Hematopoietic multipotent progenitor cell treated with erythropoietin and hydrocortisone succinate and interleukin-3 and kit ligand, for 17 days (in vitro differentiated cells): ENCODE measurements around the gene DNAJC7.
"Not testable (repeated sequence)": the region's sequence is repeated elsewhere in the genome, so short reads cannot be mapped to it uniquely, and the experiment has no call there.

Source experiments
- DNase-seq: peaks from one replicate; pipeline ENCODE4 v3.0.0-alpha.2; 2015; ENCODE audit warnings: low spot score

Gene DNAJC7

DNA sequence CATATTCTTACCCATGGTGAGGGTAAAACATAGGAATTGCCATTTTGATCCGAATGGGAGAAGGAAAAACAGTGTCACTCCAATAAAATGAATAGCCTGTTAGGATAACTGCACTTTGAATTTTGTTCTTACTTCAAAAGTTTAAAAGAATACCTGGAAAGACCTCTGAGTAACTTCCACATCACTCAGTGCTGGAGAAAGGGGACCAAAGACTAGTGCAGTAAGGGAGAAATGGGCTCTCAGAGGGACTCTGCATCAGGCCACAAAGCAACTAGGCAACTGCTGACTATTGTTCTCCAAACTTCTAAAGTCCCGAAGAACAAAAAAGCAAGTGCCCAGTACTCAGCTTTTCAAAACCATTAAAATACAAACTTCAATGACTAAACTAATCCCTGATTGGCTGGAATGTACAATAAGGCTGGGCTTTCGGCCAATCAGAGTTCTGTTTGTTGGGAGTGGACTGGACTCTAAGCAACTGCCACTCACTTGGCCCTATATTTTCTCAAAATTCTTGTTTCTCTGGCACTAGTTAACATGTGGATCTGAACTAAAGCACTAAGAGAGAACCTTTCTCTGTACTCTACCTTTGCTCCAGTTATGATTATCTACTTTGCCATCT, 6.2 kb downstream of the DNAJC7 start:
- DNase-seq, result no peak

DNA sequence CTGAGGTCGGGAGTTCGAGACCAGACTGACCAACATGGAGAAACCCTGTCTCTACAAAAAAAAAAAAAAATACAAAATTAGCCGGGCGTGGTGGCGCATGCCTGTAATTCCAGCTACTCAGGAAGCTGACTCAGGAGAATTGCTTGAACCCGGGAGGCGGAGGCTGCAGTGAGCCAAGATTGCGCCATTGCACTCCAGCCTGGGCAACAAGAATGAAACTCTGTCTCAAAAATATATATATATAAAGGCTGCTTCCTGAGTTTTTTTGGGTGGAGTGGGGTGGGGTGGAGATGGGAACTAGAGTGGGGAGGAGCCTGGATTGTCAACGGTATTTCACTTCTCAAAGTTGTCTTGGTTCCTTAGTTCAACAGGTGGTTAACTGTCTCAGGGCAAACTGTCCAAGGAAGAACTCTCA, 7.0 kb downstream of the DNAJC7 start:
- DNase-seq, result not testable (repeated sequence)

DNA sequence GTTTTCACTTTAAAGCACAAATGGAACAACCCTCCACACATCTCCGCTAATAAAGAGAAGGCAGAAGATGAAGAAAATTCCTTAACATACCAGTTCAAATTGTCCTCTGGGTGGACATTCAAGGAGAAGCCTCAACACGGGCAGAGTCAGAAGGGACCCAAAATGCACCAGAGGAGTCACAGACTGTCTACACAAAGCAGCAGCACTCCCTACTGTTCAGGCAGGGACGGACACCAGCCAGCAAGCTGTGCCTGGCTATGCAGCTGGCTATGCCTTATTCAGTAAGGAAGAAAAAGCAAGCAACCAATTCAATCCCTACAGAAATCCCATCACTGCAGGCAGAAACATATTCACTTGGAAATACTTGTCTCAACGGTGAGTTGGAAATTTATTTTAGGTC, 8.1 kb downstream of the DNAJC7 start:
- no peak for DNase-seq

DNA sequence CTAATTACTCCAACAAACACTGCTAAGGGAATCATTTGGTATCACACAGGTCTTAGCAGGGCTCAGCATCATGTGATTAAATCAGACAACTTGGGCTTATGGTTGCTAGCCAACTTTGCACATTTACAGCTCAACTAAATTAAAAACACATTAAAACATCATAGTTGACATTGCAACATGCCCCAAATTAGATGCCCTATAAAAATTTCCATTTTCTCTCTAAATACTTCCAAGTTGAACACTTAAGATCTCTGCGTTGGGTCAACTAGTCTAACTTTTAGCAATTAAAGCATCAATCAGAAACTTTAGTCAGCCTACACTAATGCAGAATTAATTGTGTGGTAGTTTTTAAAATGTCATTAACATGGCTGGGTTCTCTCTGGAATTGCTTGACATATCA, 12.1 kb downstream of the DNAJC7 start:
- no peak for DNase-seq

DNA sequence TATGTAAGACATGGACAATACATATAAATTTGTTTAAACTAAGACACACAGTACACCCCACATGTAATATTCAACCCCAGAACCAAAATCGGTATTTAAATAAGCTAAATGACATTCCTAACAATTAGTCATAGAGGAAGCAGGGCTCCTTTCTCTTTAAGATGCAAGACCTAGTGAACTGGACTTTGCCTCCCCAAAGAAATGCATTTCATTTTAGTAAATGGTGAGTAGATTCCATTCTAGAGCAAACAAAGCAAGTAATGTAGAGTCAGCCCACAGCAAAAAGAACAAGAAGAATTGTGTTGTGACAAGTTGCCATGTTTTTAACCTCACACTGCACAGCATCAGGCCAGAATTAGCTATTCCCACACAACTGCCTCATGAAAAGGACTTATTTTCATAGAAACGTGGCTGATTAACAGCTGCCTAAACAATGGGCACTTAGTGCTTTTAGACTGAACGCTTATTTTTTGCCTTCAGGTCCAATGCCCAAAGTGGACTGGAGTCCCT, 14.4 kb downstream of the DNAJC7 start:
- DNase-seq, result no peak

GRCh38 chr17:42002175-42002791, 15.0 kb downstream of the DNAJC7 start:
- DNase-seq, result no peak

GRCh38 chr17:42001729-42002128, 15.5 kb downstream of the DNAJC7 start:
- no peak for DNase-seq

DNA sequence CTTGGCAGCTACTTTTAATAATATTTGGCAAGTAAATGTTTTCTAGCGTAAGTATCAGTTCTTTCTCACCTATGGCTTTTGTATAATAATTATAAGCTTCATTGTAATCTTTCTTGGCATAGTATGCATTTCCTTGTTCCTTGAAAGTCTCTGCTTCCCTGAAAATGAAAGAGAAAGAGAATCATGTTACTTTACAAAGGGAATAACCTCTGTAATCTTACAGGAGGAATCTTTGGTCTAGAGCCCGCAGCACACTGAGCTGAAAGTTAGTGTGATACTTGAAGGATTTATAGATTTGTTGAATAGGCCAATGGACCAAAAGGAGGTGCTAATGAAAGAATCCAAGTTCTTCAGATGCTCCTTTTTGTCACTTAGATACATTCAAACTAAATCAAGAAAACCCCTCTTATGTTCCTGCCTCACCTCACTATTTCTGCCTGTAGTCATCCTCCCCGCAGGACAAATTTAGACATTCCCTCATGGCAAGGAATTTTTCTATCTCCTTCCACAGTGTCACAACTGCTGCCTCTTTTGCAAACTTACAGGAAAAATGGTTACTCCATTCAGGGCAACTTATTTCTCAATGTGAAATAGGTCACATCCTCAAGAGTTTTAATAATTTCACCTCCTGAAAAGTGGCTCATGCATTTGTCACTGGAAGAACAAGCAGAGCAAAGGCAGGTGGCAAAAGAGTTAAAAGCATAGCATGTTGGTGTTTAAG, 16.7 kb downstream of the DNAJC7 start:
- no peak for DNase-seq

GRCh38 chr17:41998497-41998896, 18.7 kb downstream of the DNAJC7 start:
- no peak for DNase-seq

- DNase-seq, result no peak
These were observed 20.4 kb downstream of the DNAJC7 start for GRCh38 chr17:41996855-41997164.

GRCh38 chr17:41992576-41992975, 24.7 kb downstream of the DNAJC7 start:
- DNase-seq, result no peak

- DNase-seq, result no peak
These were observed 27.4 kb downstream of the DNAJC7 start for GRCh38 chr17:41989702-41990419.

- no peak for DNase-seq
These were observed 28.8 kb downstream of the DNAJC7 start for GRCh38 chr17:41988418-41988817.

DNA sequence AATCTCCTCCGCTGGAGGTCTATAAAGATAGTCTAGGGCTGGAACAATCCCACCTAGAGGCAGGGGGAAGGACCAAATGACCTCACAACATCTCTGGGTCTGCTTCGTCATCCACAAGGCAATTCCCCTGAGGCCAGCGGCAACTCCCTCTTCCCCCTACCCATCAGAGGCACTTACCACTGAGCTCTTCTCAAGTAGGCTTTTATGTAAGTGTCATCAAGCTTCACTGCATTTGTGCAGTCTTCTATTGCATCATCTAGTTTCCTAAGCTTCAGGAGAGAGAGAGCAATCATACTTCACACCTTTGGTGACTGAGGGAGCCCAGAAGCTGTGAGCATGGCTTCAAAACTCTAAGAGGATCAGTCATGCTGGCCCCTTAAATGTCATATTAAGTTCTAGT, 29.6 kb downstream of the DNAJC7 start:
- DNase-seq, result no peak

GRCh38 chr17:41986634-41987033, 30.6 kb downstream of the DNAJC7 start:
- no peak for DNase-seq

- no peak for DNase-seq
These were observed 31.3 kb downstream of the DNAJC7 start for GRCh38 chr17:41985919-41986318.

DNA sequence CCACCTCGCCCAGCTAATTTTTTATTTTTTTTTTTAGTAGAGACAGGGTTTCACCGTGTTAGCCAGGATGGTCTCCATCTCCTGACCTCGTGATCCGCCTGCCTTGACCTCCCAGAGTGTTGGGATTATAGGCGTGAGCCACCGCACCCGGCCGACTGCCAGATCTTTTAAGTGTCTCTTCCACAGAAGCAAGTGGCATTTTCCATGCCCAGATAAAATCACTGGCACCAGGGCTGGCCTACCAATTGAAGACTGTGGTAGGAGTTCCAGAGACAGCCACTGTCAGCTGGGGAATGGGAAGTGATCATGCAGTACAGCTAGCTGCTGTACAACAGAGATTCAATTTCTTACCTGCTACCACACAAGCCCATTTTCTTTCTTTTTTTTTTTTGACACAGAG, 32.8 kb downstream of the DNAJC7 start:
- DNase-seq, result no peak

DNA sequence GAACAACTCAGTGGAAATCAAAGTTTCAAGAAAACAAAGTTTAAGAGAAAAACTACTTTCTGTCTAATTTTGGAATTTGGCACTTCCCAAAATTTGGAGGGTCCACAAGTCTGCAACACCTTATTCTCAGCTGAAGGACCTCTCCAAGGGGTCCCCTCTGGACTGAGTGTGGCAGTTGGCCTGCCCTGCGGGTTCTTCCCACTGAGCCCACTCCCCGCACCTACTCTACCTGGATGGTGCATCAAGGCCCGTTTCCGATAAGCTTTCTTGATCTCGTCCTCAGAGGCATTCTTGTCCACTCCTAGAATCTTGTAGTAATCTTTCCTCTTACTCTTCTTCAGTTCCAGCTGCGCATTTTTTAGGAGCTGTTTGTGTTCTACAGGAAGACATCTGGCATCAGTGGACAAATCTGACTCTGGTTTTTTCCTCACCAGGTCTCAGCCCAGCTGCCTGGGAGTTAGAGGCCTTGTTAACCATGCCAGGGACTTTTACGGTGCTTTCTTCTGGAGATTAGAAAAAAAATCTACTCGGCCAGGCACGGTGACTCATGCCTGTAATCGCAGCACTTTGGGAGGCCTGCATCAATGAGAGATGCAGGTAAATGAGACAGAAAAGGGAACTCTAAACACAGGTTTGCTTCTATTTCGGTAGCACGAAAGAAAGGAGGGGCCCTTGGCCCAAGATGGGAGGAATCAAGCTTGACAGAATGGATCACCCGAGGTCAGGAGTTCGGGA, 35.0 kb downstream of the DNAJC7 start:
- DNase-seq, result no peak

DNA sequence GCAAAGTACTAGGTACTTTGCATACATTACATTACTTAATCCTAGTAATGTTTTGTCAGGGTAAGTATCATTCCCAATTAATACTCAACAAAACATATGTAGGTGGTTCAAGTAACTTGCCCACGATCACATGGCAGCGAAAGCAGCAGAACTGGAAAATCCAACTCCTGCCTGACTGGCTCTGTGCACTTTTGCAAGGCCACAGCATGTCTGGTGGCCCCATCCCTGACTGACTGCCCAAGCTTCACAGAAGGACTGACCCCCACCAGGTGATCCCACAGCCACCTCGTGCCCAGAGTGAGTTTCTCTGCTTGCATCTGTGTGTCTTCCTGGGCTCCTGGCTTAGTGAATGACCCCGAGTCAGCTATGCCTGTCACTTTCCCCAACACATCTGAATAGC, 39.2 kb downstream of the DNAJC7 start:
- DNase-seq, result no peak

DNA sequence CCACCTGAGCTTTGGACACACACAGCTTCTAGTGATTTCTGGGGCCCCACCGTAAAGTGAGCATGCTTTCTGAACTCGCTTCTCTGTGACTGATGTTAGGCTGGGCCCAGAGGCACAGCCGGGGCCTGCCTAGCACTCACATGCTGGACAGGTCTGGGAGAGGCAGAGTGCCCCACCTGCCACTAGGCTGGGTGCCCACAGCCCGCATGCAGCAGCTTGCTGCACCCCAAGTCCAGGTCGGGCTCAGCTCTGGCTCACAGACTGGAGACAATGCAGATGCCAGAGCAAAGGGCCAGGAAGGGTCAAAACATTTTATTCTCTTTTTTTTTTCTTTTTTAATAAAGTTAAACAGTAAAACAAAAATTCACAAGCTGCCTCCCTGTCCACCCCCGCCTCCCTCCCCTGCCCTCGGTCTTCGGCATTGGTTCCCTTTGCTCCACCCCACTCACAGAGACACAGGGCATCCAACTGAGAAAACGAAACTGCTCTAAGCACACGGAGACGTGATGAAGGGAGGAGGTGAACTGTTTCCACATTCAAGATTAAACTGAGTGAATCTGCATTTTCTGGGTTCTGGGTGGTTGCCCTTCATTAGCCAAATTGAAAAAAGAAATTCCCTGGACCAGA, 41.0 kb downstream of the DNAJC7 start:
- DNase-seq, result no peak
